ENCODE measurements around the gene ULK1. TPM values are rescaled to one million over a fixed set of nuclear protein-coding genes. Genes with fewer than 3 reads are reported as not detected.

Gene ULK1
- total RNA-seq, 1 donor from 2014 or later = 156 TPM

GRCh38 chr12:131908092-131909080, 14.0 kb downstream of the ULK1 start:
- DNase-seq (ENCODE audit: low spot score in 2 of 2) = no peak

DNA sequence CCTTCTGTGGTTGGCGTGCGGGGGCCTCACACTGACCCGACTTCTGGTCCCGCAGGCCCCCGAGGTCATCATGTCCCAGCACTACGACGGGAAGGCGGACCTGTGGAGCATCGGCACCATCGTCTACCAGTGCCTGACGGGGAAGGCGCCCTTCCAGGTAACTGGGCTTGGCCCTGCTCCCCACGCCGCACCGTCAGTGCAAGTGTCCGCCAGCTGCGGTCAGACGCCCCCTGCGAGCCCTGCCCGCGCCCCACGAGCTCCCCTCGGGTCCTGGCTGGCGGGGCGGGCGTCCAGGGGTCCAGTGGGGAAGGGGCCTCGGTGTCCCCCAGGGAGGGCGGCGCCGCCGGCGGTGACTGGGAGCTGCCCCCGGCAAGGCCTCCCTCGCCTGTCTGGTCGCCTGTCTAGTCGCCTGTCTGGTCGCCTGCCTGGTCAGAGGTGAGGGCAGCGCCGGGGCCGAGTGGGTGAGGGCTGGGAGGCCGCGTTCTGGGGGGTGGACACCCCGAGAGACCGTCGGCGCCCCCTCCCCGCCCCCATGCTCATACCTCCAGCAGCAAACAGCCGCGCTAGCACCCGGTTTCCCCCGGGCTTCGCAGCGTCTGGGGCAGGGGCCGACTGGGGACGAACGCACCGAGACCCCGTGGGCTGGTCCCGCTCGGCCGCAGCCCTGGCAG, 14.8 kb downstream of the ULK1 start:
- Histone ChIP-seq H3K27ac (no peak overlapping the region), H3K36me3 (peaks cover 74 to 75% of the 10 kb centered on the region in 2 donors), H3K27me3 (no peaks in the 10 kb centered on the region), H3K9me3 (no peaks in the 10 kb centered on the region), H3K4me3 (no peak overlapping the region), H3K4me1 (peaks cover 4 to 10% of the 10 kb centered on the region in 2 donors)
- intact Hi-C loops (cut with DNase I) = no loop called here
- TF ChIP-seq, protein P1, sequence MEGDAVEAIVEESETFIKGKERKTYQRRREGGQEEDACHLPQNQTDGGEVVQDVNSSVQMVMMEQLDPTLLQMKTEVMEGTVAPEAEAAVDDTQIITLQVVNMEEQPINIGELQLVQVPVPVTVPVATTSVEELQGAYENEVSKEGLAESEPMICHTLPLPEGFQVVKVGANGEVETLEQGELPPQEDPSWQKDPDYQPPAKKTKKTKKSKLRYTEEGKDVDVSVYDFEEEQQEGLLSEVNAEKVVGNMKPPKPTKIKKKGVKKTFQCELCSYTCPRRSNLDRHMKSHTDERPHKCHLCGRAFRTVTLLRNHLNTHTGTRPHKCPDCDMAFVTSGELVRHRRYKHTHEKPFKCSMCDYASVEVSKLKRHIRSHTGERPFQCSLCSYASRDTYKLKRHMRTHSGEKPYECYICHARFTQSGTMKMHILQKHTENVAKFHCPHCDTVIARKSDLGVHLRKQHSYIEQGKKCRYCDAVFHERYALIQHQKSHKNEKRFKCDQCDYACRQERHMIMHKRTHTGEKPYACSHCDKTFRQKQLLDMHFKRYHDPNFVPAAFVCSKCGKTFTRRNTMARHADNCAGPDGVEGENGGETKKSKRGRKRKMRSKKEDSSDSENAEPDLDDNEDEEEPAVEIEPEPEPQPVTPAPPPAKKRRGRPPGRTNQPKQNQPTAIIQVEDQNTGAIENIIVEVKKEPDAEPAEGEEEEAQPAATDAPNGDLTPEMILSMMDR (IDR thresholded peaks at IDR 0.05) = no peak
- DNase-seq (ENCODE audit: low spot score in 2 of 2) = no peak

More at GRCh38 chr12:131908092-131909080, 14.0 kb downstream of the ULK1 start:
- H3K36me3 ChIP-seq = peaks cover 66 to 68% of the 10 kb centered on the region in 2 donors
- H3K9me3 ChIP-seq = no peaks in the 10 kb centered on the region
- no peaks in the 10 kb centered on the region for H3K27me3 ChIP-seq
- no peak overlapping the region for H3K4me3 ChIP-seq
- TF ChIP-seq, protein P1 (IDR thresholded peaks at IDR 0.05) = no peak
- no peak overlapping the region for H3K27ac ChIP-seq
- peaks cover 4 to 10% of the 10 kb centered on the region in 2 donors for H3K4me1 ChIP-seq
- intact Hi-C loops (cut with DNase I) = no loop called here

GRCh38 chr12:131909752-131910219, 15.4 kb downstream of the ULK1 start:
- Histone ChIP-seq H3K4me1 (peaks cover 4 to 10% of the 10 kb centered on the region in 2 donors), H3K27ac (no peak overlapping the region), H3K9me3 (no peaks in the 10 kb centered on the region), H3K4me3 (no peak overlapping the region), H3K27me3 (no peaks in the 10 kb centered on the region), H3K36me3 (peaks cover 80 to 81% of the 10 kb centered on the region in 2 donors)
- intact Hi-C loops (cut with DNase I) = no loop called here
- TF ChIP-seq, protein P1 (IDR thresholded peaks at IDR 0.05) = no peak
- no peak for DNase-seq (ENCODE audit: low spot score in 2 of 2)

DNA sequence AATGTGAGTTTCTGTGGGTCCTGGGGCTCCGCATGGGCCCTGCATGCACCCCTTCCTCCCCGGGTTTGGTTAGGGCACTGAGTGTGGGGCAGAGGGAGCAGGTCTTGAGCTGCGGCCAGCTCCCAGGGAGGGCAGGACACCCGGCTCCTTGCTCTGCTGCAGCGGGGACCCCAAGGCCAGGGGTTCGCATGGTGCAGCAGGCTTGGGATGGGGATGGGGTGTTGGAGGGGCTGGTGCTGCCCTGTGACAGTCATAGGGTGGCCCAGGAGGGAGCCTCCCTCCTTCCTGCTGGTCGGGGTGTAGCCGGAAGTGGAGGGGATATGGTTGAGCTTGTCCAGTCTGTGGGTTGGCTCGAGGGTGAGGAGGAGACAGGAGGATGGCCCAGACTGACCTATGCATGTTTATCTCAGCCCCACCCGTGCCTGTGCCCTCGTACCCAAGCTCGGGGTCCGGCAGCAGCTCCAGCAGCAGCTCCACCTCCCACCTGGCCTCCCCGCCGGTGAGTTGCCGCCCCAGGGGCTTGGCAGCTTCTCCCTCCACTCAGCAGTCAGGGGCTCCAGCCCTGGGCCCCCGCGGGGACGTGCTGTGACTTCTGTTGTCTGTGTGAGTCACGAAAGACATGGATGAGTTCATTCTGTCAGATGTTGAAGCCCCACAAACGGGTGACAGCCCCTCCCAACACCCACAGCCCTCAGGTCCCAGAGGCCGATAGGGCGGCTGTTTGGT, 16.0 kb downstream of the ULK1 start:
- no peak for DNase-seq (ENCODE audit: low spot score in 2 of 2)
- Histone ChIP-seq H3K27ac (no peak overlapping the region), H3K9me3 (no peaks in the 10 kb centered on the region), H3K4me1 (peaks cover 4 to 10% of the 10 kb centered on the region in 2 donors), H3K4me3 (no peak overlapping the region), H3K27me3 (no peaks in the 10 kb centered on the region), H3K36me3 (peaks cover 87 to 88% of the 10 kb centered on the region in 2 donors)
- intact Hi-C loops (cut with DNase I) = no loop called here
- TF ChIP-seq, protein P1 (IDR thresholded peaks at IDR 0.05) = no peak

- intact Hi-C loops (cut with DNase I) = no loop called here
- no peak for DNase-seq (ENCODE audit: low spot score in 2 of 2)
- H3K9me3 ChIP-seq = no peaks in the 10 kb centered on the region
- H3K27me3 ChIP-seq = no peaks in the 10 kb centered on the region
- H3K27ac ChIP-seq = no peak overlapping the region
- TF ChIP-seq, protein P1 (IDR thresholded peaks at IDR 0.05) = no peak
- peaks cover 94 to 95% of the 10 kb centered on the region in 2 donors for H3K36me3 ChIP-seq
- peaks cover 4 to 10% of the 10 kb centered on the region in 2 donors for H3K4me1 ChIP-seq
- no peak overlapping the region for H3K4me3 ChIP-seq
These were observed 16.7 kb downstream of the ULK1 start for GRCh38 chr12:131911028-131911650.

Data from ascending aorta (tissue), 2 donors.